GM12892 (cell line): ENCODE results near the gene MYOF.

Experiments
- DNase-seq: peaks from one replicate; pipeline ENCODE4 v3.0.0; 2011; ENCODE audit not compliant: insufficient read length
- FAIRE-seq: peaks from 2 replicates; lab custom pipeline; 2011; peaks lifted over from hg19 to GRCh38; lab: Jason Lieb, UNC
- POLR2A ChIP-seq: IDR thresholded peaks from 2 replicates; pipeline ENCODE4 v1.6.1; 2011; ENCODE audit warnings: low read depth, low read length, control low read depth
- POLR2AphosphoS5 ChIP-seq: IDR thresholded peaks from 2 replicates; pipeline ENCODE4 v1.6.1; 2011; ENCODE audit warnings: low read depth, low read length, control low read depth
- TAF1 ChIP-seq: IDR thresholded peaks from 2 replicates; pipeline ENCODE4 v1.6.1; 2011; ENCODE audit warnings: low read depth, mild to moderate bottlenecking, control low read depth, low read length, borderline replicate concordance

The MYOF gene

DNA sequence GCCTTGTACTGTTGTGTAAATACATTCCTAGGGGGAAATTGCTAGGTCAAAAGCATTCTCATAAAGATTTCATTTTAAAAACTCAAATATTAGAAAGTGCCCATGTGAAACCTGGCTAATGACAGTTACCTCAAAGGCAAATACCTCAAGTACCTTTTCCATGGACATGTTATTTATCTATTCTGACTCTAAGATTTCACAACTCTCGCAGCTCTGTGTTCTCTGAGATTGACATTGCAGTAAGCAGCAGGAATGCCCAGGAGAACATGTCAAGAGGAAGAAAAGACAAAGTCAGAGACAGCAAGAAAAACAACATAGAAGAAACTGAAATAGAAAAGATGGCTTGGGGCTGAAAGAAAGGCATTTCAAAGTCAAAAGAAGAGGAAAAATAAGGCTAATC, 221.0 kb downstream of the MYOF start:
- FAIRE-seq: no peak
- TF ChIP-seq POLR2A (no peak), POLR2AphosphoS5 (no peak), TAF1 (no peak)
- DNase-seq: no peak

DNA sequence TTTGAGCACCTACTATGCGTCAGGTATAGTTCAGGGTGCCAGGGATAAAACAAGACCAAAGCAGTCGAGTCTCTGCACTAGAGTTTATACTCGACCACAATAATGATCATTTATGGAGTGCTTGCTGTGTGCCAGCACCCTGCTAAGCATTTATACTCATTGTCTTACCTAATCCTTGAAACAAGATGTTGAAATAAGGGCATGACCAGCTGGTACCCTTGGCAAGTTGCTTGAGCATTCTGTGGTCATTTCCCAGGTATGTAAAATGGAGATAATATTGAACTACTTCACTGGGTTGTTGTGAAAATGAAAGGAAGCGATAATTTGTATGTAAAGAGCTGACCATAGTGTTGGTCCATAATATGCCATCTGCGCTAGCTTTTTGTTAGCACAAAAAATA, 223.0 kb downstream of the MYOF start:
- no peak for DNase-seq
- no peak for FAIRE-seq
- TF ChIP-seq POLR2AphosphoS5 (no peak), TAF1 (no peak), POLR2A (no peak)
